Measurements from ENCODE around the gene NDUFA8.

Gene NDUFA8

DNA sequence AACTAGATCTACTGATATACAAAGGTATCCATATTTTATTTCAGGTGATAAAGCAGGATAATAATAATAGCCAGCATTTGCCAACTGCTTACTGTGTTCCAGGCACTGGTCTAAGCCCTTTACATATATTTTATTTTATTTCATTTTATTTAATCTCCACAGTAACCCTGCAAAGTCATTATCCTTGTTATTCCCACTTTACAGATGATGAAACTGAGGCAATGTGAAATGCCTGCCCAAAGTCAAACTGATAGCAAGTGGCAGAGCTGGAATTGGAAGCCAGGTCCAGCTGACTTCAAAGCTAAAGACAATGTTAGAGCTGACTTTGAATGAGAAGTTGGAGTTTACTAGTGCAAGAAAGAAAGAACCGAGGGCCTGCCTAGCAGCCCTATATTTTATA is 25.0 kb upstream of the NDUFA8 start:
- no peak for DNase-seq (ENCODE audit: low spot score)

DNA sequence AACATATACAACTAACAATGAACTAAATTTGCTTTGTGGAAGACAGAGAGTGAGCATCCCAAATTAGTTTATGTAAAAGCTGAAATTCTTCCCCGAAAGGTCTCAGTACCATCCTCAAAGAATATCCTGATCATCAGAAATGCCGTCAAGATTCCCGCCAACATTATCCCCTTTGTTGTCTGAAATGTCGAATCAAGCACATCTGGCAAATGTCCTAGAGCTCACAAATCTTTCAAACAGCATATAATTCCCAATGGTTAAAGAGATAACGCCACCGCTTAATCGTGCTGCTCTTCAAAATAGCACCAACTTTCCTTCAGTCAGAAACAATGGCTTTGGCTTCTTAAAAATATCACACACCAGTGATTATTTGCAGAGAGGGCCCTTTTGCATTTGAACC is 23.9 kb upstream of the NDUFA8 start:
- DNase-seq (ENCODE audit: low spot score) = no peak

DNA sequence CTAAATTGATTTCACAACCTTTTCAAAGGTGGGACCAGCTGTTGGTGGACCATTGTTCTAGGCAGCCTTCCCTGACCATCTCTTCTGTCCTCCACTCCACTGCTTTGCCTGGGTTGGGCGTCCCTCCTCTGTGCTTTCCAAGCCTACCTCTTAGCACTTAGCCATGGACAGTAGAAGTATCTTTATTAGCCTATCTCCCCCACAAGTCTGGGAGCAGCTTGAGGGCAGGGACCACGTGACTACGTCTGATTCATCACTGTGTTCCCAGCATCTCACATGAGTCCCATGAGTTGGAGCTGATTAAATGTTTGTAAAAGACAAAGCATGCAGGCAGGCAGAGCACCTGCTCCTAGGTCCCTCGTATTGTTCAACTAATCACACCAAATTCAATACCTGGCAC is 21.1 kb upstream of the NDUFA8 start:
- DNase-seq (ENCODE audit: low spot score) = no peak

DNA sequence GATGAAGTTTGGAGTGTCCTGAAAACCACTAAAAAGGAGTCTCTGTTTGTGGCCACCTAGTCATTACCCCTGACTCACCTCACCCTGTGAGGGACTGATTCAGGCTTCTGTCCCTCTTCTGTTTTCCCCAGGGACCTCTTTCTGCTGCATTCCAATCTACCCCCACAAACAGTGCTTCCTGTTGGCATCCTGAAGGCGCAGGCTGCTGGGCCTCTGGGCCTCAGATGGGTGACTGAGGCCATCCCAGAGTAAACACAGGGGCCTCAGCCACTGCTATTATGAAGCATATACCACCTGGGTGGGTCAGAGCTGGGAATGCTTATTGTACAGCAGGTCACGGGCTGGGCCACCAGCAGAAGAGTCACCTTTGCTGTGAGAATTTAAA is 20.1 kb upstream of the NDUFA8 start:
- DNase-seq (ENCODE audit: low spot score) = no peak

DNA sequence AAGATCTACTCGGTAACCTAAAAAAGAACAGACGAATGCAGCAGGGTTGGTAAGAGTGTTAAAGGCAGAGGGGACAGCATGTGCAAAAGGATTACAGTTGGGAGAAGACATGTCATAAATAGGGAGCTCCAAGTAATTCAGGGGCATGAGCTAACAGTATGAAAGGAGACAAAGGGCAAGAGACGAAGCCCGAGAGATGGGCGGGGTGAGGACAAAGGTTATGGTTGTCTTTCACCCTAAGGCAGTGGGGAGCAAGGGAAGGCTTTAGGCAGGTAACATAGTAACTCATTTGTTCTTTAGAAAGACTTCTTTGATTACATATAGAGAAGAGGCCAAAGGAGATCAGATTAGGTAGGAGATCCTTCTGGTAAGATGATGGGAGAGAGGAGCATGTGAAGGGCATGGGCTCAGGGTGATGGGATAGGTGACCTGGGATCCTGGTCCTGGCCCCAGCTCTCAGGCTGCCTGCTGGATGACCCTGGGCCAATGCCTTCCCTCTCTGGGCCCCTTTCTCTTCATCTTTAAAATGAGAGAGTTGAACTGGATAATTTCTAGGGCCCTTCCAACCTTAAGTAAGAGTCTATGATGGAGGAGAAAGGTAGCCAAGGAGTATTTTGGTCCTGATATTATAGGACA is 19.6 kb upstream of the NDUFA8 start:
- DNase-seq (ENCODE audit: low spot score) = no peak

DNA sequence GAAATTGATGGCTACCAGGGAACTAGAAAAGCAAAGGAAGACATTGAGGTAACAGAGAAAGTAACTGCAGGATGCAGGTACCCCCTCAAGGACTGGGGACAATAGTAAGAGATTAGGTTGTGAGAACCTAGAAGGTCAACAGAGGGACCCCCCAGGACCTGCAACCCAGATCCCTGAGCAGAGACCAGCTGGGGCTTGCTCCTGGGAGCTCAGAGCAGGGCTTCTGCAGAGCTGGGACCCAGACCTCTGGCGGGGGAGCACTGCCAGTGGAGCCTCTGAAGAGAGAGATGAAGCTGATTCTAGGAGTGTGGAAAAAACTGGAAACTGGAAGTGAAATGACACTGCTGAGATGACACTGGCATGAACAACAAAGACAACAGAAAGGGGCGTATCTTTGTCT is 17.3 kb upstream of the NDUFA8 start:
- no peak for DNase-seq (ENCODE audit: low spot score)

DNA sequence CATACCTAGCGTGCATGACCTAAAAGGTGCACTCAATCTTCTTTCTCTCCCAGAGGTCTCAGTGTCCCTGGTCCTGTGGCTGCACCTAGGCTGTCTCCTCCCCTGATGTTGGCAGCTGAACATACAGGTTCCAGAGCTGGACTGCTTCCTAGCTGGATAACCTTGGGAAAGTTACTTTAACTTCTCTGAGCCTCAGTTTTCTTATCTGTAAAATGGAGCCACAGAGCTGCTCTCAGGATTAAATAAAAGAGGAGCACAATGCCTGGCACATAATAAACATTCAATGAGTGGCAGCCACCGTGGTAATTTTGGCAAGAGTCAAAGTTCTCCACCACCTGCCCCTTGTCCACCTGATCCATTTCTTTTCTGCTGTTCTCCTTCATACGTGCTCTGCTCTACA is 14.1 kb upstream of the NDUFA8 start:
- no peak for DNase-seq (ENCODE audit: low spot score)

DNA sequence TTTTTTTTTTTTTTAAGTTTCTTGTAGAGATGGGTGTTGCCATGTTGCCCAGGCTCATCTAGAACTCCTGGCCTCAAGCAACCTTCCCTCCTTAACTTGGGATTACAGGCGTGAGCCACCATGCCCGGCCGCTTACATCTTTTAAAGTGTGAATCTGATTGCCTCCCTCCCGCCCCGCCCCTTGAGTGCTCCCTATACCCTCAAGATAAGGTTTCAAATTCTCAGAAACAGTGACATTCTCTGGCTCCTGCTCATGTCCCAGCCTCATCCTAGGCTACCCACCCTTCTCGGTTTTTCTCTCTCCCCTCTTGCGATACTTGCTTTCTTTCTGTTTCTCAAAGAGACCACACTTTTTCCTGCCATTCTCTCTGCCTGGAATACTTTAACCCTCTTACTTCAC is 12.6 kb upstream of the NDUFA8 start:
- no peak for DNase-seq (ENCODE audit: low spot score)

DNA sequence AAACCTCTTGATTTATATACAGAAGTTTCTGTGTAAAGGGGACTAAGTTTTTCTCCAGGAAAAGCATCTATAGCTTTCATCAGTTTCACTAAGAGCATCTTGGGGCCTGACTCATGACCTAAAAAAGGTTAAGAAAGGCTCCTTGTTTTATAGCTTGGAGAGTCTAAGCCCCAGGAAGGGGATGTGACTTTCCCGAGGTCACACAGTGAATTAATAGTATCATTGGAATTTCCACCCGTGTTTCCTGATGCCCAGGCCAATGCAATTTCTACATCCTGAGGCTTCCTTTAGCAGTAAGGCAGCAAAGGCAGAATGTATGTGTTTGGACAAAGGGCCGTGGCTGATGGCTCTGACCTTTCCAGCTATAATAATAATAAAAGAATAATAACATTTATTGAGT is 8.8 kb upstream of the NDUFA8 start:
- no peak for DNase-seq (ENCODE audit: low spot score)

DNA sequence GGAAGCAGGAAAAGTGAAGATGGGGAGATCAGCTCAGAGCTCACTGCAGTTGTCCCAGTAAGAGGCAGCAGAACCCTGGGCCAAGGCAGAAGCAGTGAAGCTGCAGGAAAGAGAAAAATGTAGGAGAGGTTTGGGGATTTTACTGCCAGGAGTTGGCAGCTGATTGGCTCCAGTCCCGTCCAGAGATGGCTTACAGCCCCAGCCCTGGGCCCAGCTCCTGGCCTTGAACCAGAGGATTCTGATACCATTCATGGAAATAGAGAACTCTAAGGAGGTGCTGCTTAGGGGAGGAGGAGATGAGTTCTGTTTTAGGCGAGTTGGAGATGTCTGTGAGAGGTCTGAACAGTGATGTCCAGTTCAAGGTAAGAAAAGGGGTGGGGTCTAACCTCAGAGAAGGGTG is 4.7 kb upstream of the NDUFA8 start:
- no peak for DNase-seq (ENCODE audit: low spot score)

DNA sequence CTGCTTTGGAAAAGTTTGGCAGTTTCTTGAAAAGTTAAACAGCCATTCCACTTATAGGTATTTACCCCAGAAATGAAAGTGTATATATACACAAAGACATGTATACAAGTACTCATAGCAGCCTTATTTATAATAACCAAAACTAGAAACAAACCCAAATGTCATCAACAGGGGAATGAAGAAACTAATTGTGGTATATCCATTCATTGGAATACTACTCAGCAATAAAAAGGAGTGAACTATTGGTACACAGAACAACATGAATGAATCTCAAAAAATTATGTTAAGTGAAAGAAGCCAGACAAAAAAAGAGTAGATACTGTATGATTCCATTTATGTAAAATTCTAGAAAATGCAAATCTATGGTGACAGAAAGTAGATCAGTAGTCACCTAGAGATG is 2.8 kb upstream of the NDUFA8 start:
- no peak for DNase-seq (ENCODE audit: low spot score)

DNA sequence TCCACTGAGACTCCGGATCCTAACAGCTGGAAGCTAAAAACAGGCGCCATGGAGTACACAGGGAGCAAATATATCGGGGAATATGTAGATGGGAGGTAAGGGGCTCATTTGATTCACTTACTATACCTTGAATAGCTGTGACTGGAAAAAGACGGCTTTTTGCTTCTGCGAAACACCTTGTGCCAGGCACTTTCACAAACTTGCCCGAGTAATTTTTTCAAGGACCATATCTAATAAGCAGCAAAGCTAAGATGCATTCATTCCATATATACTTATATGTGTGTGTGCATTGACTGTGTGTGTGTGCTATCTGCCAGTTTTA is 307 bp upstream of the NDUFA8 start:
- DNase-seq (ENCODE audit: low spot score) = no peak

DNA sequence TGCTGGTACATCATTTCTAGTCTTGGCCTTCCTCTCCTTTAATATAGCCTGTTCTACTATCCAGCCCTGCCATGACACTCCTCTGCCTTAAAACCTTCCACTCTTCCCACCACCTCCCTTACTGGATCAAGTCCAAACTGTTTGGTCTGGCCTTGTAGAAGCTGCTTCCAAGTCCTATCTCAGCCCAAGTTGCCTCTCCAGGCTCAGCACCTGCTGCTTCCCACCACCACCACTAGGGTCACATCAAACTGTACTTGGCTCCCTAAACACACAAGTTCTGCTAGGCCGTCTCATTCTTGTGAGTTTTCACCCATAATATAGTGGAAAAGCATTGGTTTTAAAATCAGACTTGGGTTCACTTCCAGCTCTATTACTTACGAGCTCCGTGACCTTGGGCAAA is 1.4 kb downstream of the NDUFA8 start:
- no peak for DNase-seq (ENCODE audit: low spot score)

DNA sequence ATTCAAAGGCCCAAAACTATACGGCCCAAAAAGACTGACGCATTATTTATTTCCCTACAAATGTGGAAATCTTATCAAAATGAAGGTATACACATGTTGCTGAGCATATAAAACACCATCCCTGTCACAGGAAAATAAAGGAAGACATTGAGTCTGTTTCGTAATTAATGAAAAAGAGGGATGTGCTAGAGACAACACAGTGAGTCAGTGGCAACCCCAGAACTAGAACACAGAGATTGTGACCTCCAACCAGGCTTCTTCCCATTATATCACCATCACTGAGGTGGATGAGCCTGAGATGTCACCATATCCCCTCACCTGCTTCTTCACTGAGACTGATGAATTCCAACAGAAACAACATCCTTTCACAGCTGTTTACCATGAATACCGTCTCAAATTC is 3.8 kb downstream of the NDUFA8 start:
- DNase-seq (ENCODE audit: low spot score) = no peak

DNA sequence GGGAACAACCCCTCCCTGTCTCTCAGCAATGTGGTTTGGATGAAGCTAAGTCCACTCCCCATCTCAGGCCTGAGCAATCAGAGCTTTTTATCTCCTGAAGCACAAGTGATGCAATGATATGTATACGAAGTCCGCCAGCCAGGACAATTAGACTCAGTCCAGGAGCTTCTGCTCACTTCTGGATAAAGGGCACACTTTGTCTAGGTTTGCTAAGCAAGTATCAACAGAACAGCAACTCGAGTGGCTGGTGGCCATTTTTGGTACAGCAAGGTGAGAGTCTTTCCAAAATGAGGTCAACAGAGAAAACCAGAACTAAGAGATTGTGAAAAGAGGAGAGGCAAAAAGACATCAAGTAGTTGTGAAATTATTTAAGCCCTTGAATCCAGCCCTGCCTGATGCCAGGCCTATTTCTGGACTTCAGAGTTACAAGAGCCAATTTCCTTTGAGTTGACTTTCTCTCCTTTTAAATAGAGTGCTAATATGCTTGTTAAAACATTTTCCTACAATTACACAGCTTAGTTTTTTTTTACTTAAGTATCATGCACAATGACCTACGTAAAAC is 8.2 kb downstream of the NDUFA8 start:
- DNase-seq (ENCODE audit: low spot score) = no peak

DNA sequence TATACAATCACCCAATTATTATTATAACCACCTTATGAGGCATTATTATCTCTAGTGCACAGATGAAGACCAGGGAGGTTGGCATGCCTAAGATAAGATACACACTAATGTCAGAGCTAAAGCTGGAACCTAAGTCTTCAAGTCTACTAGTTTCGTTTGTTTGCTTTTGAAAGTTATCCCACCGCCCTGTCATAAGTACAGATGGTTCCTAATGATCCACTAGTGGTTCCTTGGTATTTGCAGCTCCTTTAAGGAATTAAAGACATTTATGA is 14.1 kb downstream of the NDUFA8 start:
- no peak for DNase-seq (ENCODE audit: low spot score)

DNA sequence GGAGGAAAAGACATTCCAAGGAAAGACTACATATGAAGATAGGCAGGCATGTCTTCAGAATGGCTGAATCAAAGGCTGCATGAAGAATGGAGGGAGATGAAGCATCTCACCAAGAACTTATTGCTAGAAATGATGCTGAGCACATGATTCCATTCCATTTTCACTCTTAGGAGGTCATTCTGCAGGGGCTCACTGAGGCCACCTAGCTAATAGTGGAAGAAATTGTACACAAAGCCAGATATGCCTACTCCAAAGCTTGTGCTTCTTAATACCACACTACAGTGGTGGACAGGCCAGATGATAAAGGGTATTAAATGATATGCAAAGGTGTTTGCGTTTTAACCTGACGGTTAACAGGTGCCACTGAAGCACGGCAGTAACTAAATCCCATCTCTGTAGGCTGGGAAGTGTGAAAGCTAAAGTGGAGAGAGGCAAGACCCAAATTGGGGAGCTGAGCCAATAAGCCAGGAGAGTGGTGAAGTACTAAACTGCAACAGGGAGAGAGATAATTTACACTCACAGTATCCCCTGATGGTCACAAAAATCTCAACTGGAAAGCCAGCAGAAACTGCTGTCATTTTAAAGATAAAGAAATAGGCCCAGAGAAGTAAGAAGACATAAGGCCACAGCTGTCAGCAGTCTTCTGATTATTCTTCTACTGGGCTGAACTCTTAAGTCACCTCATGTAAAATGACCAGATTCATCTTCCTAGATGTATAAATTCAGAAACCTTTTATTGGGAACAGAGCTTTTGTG is 14.6 kb downstream of the NDUFA8 start:
- no peak for DNase-seq (ENCODE audit: low spot score)

DNA sequence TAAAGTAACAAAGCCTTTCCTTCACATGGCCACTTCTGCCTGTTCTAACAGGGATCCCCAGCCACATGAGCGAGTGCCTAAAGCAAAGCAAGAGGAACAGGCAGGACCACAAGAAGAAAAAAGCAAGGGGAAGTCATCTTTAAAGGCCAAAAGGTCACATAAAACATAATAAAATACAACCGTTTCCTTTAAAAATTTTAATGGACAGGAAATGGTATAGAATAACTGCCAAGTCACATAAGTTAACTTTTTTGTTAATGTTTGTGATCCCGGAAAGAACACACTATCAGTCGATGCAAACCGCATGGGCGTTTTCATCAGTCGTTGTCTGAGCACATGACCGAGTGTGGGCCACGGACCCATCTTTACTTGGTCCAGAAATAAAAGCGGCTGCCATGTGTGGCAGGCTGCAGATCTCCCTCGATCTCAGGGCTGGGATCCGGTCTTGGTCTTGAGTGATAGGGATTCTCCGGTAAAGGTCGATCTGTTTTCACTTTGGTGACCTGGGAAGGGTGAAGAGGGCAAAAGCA is 15.6 kb downstream of the NDUFA8 start:
- no peak for DNase-seq (ENCODE audit: low spot score)

DNA sequence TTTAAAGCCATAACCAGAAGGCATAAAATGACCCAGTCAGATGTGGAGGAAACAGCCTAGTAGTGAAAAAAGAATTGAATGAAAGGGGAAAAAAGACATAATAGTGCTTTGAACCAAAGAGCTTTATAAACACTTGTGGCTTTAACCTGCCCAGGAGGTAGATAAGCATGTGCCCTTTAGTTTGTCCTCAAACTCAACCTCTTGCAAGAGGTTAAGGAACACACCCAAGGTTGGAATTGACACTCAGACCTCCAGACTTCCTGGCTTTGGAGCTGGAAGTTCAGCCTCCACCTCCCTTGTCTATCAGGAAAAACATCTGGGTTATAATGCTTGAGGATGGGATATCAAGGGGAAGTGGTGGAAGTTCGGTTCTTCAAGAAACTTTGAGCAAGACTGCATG is 16.3 kb downstream of the NDUFA8 start:
- no peak for DNase-seq (ENCODE audit: low spot score)

DNA sequence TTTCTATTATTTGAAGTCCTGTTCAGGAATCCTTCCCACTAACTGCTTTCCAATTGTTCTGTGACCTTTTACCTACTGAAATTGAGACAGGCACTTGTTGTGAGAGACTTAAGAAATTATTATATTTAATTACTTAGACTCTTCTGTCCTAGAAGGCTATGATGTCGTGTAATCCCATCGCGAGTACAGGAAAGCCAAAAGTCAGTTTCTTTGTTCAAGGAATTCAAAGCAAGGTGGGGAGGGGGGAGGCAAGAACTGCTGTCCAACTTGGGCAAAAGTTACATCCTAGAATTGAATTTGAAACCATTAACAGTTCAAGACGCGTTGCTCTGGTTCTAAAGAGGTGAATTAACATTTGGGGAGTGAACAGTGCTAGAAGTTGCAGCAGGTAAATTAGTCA is 17.9 kb downstream of the NDUFA8 start:
- no peak for DNase-seq (ENCODE audit: low spot score)

DNA sequence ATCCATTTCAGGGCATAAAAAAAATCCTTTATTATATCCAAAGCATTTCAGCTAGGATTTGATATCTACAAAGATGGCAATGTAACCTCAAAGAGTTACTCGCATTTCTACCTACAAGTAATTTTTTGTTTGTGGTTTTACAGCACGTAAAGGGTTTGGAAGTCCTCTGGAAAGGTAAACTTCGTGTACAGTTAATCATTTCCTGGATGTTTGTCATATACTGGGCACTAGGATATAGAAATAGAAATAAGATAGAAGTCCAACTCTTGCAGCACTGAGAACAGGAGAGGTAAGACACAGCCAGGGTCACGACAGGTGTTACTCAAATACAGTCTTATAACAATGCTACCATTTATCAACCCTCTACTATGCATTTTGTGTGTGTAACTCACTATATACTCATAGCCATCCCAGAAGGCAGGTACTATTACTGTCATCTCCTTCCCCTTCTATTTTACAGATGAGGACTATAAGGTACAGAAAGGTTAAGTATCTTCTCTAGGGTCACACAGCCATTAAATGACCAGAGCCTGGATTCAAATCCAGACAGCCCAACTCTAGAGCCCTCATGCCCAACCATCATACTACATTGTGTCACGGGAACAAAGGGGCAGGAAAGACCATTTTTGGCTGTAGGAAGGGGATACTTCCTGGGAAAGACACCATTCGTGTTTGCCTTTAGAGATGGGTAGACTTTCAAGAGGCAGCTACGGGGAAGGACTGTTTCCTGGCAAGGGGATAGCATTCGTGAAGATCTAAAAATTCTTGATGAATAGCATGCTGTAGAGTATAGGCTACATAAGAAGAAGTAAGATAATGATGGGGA is 19.0 kb downstream of the NDUFA8 start:
- no peak for DNase-seq (ENCODE audit: low spot score)

DNA sequence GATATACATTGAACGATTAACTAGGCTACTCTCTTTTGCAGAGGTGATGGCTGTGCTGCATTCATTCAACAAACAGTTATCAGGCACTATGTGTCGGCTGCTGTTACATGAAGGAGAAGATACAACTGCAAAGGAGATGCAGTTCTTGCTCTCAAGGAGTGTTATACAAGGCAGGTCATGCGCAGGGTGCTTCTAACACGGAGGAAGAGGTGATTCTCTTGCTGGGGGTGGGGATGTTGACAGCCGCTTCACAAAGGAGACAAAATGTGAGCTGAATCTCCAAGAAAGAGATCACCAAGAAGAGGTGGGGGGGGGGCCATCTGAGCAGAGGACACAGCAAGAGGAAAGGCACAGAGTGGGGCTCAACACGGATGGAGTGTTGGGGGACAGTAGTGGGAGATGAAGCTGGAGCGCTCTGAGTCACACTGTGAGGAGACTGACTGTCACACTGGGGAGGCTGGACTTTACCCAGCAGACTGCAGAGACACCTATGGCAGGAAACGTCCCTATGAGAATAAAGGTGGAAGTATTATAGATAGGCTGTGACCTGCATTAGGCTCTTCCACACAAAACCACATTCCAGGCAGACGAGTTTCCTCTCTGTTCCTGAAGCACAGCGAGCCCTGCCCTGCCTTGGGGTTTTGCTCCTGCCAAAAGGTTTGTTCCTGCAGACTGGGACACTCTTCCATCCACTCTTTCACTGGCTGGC is 20.9 kb downstream of the NDUFA8 start:
- no peak for DNase-seq (ENCODE audit: low spot score)

DNA sequence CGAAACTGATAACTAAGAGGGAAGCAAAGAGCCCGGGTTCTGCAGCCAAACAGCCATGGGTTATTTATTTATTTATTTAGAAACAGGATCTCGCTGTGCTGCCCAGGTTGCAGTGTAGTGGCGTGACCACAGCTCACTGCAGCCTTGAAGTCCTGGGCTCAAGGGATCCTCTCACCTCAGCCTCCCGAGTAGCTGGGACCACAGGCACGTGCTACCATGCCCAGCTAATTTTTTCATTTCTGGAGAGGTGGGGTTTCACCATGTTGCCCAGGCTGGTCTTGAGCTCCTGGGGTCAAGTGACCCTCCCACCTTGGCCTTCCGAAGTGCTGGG is 24.1 kb downstream of the NDUFA8 start:
- DNase-seq (ENCODE audit: low spot score) = no peak

All from left forelimb (tissue), 1 donor.